ENCODE results near the gene AMOTL2. TPM values are rescaled to one million over a fixed set of nuclear protein-coding genes. Genes with fewer than 3 reads are reported as not detected.

Gene AMOTL2
- total RNA-seq: 71.4 and 81.6 TPM in 2 replicates
- 63.9 and 74.2 TPM in 2 replicates for polyA plus RNA-seq

- Histone ChIP-seq H3K27me3 (no peaks in the 10 kb centered on the region), H3K27ac (peak within 1 kb of the TSS; percentile 99), H3K9me2 (replicated peaks; ENCODE audit: insufficient read depth) (no peaks in the 10 kb centered on the region), H3K79me2 (peaks cover 46% of the 10 kb centered on the region), H3K36me3 (replicated peaks; ENCODE audit: insufficient read depth, low read depth) (no peaks in the 10 kb centered on the region), H3K4me2 (peak within 1 kb of the TSS; percentile 81), H4K20me1 (ENCODE audit: insufficient read depth, poor library complexity, severe bottlenecking) (peaks cover 40% of the 10 kb centered on the region), H3K4me1 (ENCODE audit: insufficient read depth) (peaks cover 35% of the 10 kb centered on the region), H3K9me3 (ENCODE audit: low read depth) (no peaks in the 10 kb centered on the region), H3K4me3 (peak within 1 kb of the TSS; percentile 91), H2AFZ (peak within 1 kb of the TSS; percentile 43)
- no peak for TF ChIP-seq EZH2phosphoT487 (IDR thresholded peaks at IDR 0.05; ENCODE audit: low read depth, severe bottlenecking, unreplicated experiment)
- no peak for TF ChIP-seq CTCF (IDR thresholded peaks at IDR 0.05; ENCODE audit: poor library complexity)
- no peak for TF ChIP-seq EZH2 (IDR thresholded peaks at IDR 0.05; ENCODE audit: borderline replicate concordance)
- DNase-seq (ENCODE audit: low spot score): peak; percentile 96
- 1% methylated on average over 70 of the region's 78 CpGs for WGBS (ENCODE audit: low lambda C conversion rate, missing lambda C conversion rate)
Measured at GRCh38 chr3:134374105-134374790, at the start of gene AMOTL2. TSS of gene AMOTL2 (minus strand) at chr3:134374447. CDS start at chr3:134371433, 3,014 bp downstream.

GRCh38 chr3:134423153-134423552 is 48.9 kb upstream of the AMOTL2 start:
- Histone ChIP-seq H3K79me2 (no peaks in the 10 kb centered on the region), H3K27me3 (no peaks in the 10 kb centered on the region), H4K20me1 (ENCODE audit: insufficient read depth, poor library complexity, severe bottlenecking) (no peaks in the 10 kb centered on the region), H3K9me2 (replicated peaks; ENCODE audit: insufficient read depth) (no peaks in the 10 kb centered on the region), H2AFZ (no peak overlapping the region), H3K36me3 (replicated peaks; ENCODE audit: insufficient read depth, low read depth) (no peaks in the 10 kb centered on the region), H3K4me2 (no peak overlapping the region), H3K9me3 (ENCODE audit: low read depth) (no peaks in the 10 kb centered on the region), H3K27ac (no peak overlapping the region), H3K4me1 (ENCODE audit: insufficient read depth) (no peaks in the 10 kb centered on the region), H3K4me3 (no peak overlapping the region)
- DNase-seq (ENCODE audit: low spot score): no peak
- no peak for TF ChIP-seq CTCF (IDR thresholded peaks at IDR 0.05; ENCODE audit: poor library complexity)
- no peak for TF ChIP-seq EZH2 (IDR thresholded peaks at IDR 0.05; ENCODE audit: borderline replicate concordance)
- WGBS (ENCODE audit: low lambda C conversion rate, missing lambda C conversion rate): 42% methylated on average over 2 of the region's 2 CpGs

GRCh38 chr3:134419960-134420321 is 45.7 kb upstream of the AMOTL2 start:
- H3K4me1 ChIP-seq (ENCODE audit: insufficient read depth): no peaks in the 10 kb centered on the region
- WGBS (ENCODE audit: low lambda C conversion rate, missing lambda C conversion rate): 67% methylated on average over 5 of the region's 5 CpGs
- no peak overlapping the region for H2AFZ ChIP-seq
- peak overlapping the region; percentile 11 for H3K27ac ChIP-seq
- H3K36me3 ChIP-seq (replicated peaks; ENCODE audit: insufficient read depth, low read depth): no peaks in the 10 kb centered on the region
- H3K4me2 ChIP-seq: no peak overlapping the region
- H3K9me2 ChIP-seq (replicated peaks; ENCODE audit: insufficient read depth): no peaks in the 10 kb centered on the region
- no peaks in the 10 kb centered on the region for H3K79me2 ChIP-seq
- H3K4me3 ChIP-seq: no peak overlapping the region
- no peak for DNase-seq (ENCODE audit: low spot score)
- no peaks in the 10 kb centered on the region for H3K27me3 ChIP-seq
- TF ChIP-seq EZH2phosphoT487 (IDR thresholded peaks at IDR 0.05; ENCODE audit: low read depth, severe bottlenecking, unreplicated experiment): no peak
- TF ChIP-seq CTCF (IDR thresholded peaks at IDR 0.05; ENCODE audit: poor library complexity): no peak
- no peak for TF ChIP-seq EZH2 (IDR thresholded peaks at IDR 0.05; ENCODE audit: borderline replicate concordance)
- H3K9me3 ChIP-seq (ENCODE audit: low read depth): no peaks in the 10 kb centered on the region
- H4K20me1 ChIP-seq (ENCODE audit: insufficient read depth, poor library complexity, severe bottlenecking): no peaks in the 10 kb centered on the region

All from hepatocyte (in vitro differentiated cells).